LHCN-M2 (cell line): ENCODE measurements around the gene IMMP2L. TPM values are rescaled to one million over a fixed set of nuclear protein-coding genes. Genes with fewer than 3 reads are reported as not detected.

Experiments used
- DNase-seq: peaks from one replicate; pipeline ENCODE4 v3.0.0-alpha.2; 2012; ENCODE audit warnings: low read depth
- total RNA-seq: library from RNA; depleted of rRNA; stranded (reverse); fragments of >200 nt; gene quantifications from 2 replicates; pipeline ENCODE4 v1.2.3, GENCODE V29; 2014

The IMMP2L gene
- total RNA-seq, 1 experiment from 2014 or later = 6.4 TPM

GRCh38 chr7:111162692-111163091, 399.6 kb downstream of the IMMP2L start:
- no peak for DNase-seq

- no peak for DNase-seq
Observed at GRCh38 chr7:111160297-111160696, 402.0 kb downstream of the IMMP2L start.

- peak; percentile 67 for DNase-seq
Observed at GRCh38 chr7:111159426-111159825, 402.9 kb downstream of the IMMP2L start.

- no peak for DNase-seq
Observed at GRCh38 chr7:111150709-111151108, 411.6 kb downstream of the IMMP2L start.

GRCh38 chr7:111147708-111148533, 414.4 kb downstream of the IMMP2L start:
- DNase-seq = no peak

- DNase-seq = no peak
Observed at GRCh38 chr7:111146136-111146535, 416.2 kb downstream of the IMMP2L start.

GRCh38 chr7:111145472-111145871, 416.8 kb downstream of the IMMP2L start:
- DNase-seq = peak; percentile 61

- no peak for DNase-seq
Observed at GRCh38 chr7:111140091-111140865, 422.0 kb downstream of the IMMP2L start.

GRCh38 chr7:111138586-111138985, 423.7 kb downstream of the IMMP2L start:
- no peak for DNase-seq

GRCh38 chr7:111138193-111138569, 424.1 kb downstream of the IMMP2L start:
- peak; percentile 76 for DNase-seq

- peak; percentile 34 for DNase-seq
Observed at GRCh38 chr7:111137296-111138192, 424.7 kb downstream of the IMMP2L start.

GRCh38 chr7:111132833-111133232, 429.5 kb downstream of the IMMP2L start:
- DNase-seq = peak; percentile 61

- DNase-seq = no peak
Observed at GRCh38 chr7:111129435-111129834, 432.9 kb downstream of the IMMP2L start.

- peak; percentile 67 for DNase-seq
Observed at GRCh38 chr7:111126987-111127386, 435.3 kb downstream of the IMMP2L start.

GRCh38 chr7:111115966-111116365, 446.3 kb downstream of the IMMP2L start:
- no peak for DNase-seq

- peak; percentile 63 for DNase-seq
Observed at GRCh38 chr7:111113263-111114017, 448.9 kb downstream of the IMMP2L start.

- peak; percentile 35 for DNase-seq
Observed at GRCh38 chr7:111112439-111112838, 449.9 kb downstream of the IMMP2L start.

- DNase-seq = peak; percentile 50
Observed at GRCh38 chr7:111108496-111108895, 453.8 kb downstream of the IMMP2L start.

GRCh38 chr7:111108000-111108399, 454.3 kb downstream of the IMMP2L start:
- no peak for DNase-seq

- DNase-seq = peak; percentile 46
Observed at GRCh38 chr7:111107579-111107978, 454.7 kb downstream of the IMMP2L start.

GRCh38 chr7:111105269-111105668, 457.0 kb downstream of the IMMP2L start:
- no peak for DNase-seq
